T-helper 2 cell treated with Interferon-gamma antibody and Interleukin-4, amounts not matched to agents 100 ng/mL and 5 ng/mL, for 36 hours (primary cell): Measurements from ENCODE around the gene VAMP4. TPM values are rescaled to one million over a fixed set of nuclear protein-coding genes. Genes with fewer than 3 reads are reported as not detected.
"Not testable (repeated sequence)": the region's sequence is repeated elsewhere in the genome, so short reads cannot be mapped to it uniquely, and the experiment has no call there.

Experiments used
- intact Hi-C: fragments of 100-400 bp; cut with micrococcal nuclease; formaldehyde crosslinking; loops from one replicate; pipeline ENCODE4 v1.15.1; 2023
- total RNA-seq: library from RNA; stranded (reverse); gene quantifications from 2 replicates; pipeline ENCODE4 v1.2.3, GENCODE V29; 2022

VAMP4 gene
- total RNA-seq, 1 donor from 2014 or later: 15.0 TPM

DNA sequence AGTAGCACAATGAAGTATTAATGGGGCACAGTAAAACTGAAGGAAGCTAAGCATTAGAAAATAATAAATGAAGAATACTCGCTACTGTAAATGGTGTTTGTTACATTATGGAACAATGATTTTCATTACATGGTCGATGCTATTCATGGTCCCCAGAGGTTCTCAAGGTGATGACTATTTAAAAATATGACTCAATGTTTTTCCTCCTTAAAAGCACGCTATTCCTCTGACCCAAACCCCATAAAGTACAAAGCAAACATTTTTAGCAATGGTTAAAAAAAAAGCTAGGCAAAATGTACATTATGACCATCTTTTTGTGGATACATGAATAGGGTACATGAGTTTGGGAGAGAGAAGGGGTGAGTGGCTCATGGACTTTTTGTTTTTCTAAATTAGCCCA, 34.3 kb downstream of the VAMP4 start:
- intact Hi-C loops: no loop called here

DNA sequence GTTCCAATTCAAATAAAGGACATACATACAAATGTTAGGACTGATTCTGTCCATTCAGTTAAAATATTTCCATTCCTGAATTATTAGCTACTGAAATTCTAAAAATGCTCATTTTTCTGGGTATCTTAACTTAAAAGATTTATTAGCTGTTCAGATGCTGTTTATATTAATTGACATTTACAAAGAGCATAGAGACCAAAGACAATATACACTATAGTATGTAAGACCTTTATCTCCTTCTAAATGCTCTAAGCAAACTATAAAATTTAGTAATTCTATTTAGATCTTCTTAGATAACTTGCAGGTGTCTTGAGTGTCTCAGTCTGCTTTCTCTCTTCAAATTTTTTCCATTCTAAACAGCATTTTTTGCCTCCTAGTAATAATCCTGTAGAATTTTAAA, 39.3 kb downstream of the VAMP4 start:
- intact Hi-C loops: no loop called here

DNA sequence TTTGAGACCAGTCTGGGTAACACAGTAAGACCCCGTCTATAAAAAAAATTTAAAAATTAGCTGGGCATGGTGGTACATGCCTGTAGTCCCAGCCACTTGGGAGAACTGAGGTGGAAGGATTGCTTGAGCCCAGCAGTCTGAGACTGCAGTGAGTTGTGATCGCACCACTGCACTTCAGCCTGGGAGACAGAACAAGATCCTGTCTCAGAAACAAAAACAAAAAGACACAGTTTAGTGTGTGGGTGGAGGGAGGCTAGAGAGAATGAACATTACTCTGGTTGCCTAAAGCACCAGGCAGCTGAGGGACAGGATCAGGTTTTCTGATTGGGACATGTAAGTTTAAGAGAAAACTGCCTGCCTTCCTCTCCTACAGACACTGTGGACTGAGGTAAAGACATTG, 42.3 kb downstream of the VAMP4 start:
- intact Hi-C loops: no loop called here

DNA sequence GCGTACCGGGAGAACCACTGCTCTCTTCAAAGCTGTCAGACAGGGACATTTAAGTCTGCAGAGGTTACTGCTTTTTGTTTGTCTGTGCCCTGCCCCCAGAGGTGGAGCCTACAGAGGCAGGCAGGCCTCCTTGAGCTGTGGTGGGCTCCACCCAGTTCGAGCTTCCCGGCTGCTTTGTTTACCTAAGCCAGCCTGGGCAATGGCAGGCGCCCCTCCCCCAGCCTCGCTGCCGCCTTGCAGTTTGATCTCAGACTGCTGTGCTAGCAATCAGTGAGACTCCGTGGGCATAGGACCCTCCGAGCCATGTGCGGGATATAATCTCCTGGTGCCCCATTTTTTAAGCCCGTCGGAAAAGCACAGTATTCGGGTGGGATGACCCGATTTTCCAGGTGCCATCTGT, 46.1 kb downstream of the VAMP4 start:
- intact Hi-C loops: not testable (repeated sequence)

DNA sequence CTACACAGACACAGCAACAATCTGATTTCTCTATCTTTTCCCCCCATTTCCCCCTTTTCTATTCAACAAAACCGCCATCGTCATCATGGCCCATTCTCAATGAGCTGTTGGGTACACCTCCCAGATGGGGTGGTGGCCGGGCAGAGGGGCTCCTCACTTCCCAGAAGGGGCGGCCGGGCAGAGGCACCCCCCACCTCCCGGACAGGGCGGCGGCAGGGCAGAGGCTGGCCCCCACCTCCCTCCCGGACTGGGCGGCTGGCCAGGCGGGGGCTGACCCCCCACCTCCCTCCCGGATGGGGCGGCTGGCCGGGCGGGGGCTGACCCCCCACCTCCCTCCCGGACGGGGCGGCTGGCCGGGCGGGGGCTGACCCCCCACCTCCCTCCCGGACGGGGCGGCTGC, 48.3 kb downstream of the VAMP4 start:
- intact Hi-C loops: not testable (repeated sequence)

DNA sequence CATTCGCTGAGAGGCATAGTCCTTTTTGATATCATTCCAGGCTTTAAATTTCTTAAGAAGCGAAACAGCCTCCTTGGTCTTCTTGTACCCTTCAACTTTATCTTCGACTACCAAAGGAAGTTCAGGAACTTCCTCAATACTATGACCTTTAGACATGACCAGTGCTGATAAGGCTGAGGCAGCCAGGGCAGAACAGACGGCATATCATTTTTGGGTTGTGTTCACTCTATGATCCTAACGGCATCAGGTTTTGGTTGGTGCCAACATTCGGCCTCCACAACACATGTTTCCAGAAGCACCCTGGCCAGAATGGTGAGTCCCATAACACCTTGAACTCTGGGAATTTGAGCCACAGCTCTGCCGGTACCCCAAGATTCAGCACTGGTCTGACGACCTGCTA, 58.0 kb downstream of the VAMP4 start:
- intact Hi-C loops: no loop called here

DNA sequence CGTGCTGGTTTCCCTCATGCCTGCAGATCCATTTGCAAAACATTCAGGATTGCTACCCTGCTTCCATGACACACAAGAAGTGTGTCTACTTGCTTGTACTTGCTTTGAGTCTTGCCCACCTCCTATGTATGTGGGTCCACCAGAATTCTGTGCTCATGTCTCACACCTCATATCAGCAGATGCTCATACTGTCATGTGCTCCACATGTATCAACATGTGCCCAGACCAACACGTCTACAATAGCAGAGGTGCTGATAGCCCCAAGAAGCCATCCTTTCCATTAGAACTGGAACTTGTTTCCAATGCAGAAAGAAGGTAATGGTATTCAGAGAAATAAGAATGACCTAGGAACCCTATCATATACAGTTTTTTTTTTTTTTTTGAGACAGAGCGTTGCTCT, 61.5 kb downstream of the VAMP4 start:
- intact Hi-C loops: no loop called here

DNA sequence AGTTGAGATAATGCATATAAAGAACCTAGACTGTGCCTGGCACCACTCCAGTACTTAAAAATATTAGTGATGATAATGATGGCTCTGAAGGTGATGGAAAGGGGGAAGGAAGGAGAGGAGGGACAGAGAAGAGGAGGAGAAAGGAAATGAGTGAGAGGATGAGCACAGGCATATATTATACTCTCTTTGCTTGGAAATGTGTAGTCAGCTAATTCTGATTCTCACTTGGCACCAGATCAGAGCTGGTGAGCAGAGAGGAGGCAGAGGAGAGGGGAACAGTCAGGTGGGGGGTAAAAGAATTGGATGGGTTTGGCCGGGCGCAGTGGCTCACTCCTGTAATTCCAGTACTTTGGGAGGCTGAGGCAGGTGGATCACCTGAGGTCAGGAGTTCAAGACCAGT, 65.0 kb downstream of the VAMP4 start:
- intact Hi-C loops: no loop called here

DNA sequence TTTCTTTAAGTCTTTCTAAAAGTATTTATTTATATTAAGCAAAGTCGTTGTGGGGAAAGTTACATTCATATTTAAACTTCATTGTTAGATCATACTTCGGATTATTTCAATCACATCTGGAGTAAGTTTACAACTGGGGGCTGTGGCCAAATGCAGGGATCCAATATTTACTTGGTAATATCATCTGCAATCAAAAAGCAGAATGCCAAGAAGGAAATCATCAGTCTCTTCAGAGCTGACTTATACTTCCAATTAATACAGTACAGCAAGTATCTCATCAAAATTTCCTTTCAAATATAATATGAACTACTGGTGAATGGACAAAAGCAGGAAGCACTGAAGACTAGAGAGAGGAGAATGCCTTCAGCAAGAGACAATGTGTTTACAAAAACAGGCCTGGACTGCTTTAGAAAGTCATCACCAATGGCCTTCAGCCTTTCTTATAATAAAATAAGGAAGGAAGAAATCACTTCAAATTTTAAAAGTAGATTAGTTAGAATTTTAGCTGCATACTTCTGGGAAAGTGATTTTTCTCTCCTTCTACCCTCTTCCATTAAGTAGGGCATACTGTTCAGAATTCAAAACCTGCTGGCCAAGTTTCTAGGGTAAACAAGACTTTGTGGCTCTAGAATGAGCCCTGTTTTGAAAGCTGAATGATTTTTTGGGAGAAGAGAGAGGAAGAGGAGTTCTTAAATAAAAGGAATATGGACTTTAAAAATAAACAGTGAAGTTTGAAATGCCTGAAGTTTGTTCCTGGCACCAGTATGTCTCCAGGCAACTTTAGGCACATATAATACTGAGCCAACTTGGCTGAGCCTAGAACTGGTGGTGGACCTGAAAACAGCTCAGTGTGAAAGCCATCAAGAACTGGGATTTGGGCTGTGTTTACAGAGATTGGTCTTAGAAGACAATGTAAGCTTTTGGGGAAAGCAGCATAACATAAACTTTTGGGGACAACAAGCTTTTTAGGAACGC, 67.1 kb downstream of the VAMP4 start:
- intact Hi-C loops: no loop called here

DNA sequence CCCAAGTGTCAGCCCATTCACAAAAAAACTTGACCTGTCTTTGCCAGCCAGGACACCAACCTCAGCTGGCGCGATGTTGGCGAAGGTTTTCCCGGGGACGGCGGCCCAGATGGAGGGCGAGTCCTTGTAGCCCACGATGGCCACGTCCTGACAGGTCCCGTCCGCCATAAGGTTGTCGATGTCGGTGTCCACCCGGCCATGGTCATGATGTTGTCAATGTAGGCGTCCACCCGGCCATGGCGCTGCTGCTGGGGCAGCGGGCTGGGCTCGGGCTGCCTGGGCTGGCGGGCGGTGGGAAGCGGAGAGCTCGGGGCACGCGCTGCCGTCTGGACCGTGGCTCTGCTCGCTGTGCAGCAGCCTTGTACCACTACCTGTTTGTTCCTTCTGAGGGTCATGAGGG, 71.1 kb downstream of the VAMP4 start:
- intact Hi-C loops: no loop called here

DNA sequence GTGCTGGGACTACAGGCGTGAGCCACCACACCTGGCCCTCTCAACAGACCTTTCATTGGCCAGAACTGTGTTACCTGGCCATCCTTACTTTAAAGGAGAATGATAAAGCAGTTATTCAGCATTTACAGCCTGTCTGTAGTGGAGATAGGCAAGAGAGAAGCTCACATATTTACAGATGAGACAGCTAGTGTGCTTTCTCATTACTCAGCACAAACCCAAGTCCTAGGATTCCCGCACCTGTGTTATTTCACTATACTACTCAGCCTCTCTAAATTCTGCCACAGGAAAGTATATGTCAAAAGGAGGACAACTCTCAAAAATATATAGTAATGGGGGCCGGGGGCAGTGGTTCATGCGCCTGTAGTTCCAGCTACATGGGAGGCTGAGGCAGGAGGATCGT, 73.5 kb downstream of the VAMP4 start:
- intact Hi-C loops: no loop called here

DNA sequence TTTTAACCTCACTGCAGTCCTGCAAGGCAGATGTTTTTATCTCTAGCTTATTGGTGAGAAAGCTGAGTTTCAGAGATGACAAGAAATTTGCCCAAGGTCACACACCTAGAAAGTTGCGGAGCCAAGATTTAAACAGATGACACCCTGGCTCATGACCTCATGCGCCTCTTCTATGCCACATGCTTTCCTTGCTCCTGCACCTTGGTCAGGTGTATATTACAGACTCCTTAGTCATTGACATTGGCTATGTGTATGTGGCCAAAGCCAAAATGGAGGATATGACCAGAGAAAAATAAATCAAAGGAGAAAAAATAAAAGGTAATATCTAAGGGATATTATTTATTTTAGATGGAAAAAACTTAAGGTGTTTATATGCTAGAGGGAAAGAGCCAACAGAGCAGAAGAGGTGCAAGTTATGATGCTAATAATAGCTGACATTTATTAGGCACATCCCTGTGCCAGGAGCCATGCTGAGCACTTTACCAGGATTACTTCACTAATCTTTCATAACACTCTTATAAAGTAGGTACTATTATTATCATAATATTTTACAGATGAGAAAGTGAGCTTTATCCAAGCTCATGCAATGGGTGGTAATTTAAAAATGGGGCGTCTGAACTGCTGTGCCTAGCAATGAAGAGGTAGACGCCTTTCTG, 75.6 kb downstream of the VAMP4 start:
- intact Hi-C loops: no loop called here

DNA sequence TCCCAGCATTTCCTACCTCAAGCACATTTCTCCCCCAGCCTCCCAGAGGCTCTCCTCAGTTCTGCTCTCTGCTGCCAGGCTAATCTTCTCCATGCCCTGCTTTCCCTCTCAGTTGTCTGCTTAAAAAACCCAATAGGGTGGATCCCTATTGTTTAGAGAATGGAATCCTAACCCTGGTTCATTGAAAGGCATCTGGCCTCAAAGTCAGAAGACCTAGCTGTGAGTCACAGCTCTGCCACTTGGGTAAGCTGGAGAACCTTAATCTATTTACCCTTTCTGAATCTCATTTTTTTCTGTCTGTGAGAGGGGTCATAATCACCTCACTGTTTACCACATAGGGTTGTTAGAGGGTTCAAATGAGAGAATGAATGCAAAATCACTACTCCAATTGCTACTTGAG, 76.9 kb downstream of the VAMP4 start:
- intact Hi-C loops: no loop called here

DNA sequence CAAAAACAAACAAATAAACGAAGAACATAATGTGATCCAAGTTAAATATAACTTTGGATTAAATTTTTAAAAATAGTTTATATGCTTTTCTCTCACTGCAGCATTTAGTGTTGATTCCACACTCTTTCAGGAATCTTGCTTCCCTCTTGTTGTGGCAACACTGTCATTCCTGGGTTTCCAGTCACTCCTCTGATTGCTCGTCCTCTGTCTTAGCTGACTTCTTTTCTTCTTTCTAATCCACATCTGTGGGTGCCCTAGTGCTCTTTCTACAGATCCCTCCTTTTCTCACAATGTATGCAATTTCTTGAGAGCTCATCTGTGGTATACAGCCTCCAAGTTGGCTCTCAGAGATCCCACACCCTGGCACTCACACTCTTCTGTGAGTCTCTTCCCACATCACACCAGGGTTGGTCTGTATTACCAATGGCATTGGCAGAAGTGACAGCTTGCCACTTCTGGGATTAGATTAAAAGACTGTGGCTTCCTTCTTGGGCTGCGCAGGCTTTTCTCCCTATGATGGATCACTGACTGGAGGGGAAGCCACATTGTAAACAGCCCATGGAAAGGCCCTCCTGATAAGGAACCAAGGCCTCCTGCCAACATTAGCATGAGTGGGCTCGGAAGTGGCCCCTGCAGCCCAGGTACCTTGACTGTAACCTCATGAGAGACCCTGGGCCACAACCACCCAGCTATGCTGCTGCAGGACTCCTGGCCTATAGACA, 77.8 kb downstream of the VAMP4 start:
- intact Hi-C loops: no loop called here

DNA sequence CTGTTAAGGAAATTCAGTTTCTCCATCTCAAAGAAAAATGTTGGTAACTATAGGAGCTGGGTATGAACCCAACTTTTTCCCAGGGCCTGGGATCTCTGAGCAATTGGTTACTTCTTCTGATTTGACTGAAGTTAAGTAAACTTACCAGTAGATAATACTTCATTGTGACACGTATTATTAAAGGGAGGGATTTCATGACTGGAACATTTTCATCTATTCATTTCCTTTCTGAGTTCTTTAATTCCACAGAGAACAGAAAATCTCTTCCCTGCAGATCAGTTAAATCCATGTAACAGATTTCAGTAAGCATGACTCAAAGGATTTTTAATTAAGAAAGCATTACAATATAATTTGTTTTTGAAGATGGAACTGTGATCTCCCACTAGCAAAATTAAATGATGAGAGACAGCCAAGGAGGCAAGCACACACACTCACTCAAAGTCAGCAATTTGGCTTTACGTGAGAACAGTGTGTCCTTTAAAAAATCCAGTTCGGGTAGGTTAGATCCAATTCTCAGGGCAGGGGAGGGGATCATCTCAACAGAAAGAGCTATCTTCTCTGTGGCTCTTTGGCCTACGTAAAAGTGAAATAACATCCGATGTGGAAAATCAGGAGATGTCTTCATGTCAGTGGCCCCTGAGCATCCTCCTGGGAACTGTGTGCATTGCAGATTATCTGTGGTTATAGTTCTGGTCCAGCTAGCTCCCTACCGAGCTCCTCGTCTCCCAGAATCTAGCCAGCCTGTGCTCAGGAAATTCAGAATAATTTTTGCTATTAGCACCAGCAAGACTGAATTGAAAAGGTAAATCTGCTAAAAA, 78.6 kb downstream of the VAMP4 start:
- intact Hi-C loops: no loop called here

DNA sequence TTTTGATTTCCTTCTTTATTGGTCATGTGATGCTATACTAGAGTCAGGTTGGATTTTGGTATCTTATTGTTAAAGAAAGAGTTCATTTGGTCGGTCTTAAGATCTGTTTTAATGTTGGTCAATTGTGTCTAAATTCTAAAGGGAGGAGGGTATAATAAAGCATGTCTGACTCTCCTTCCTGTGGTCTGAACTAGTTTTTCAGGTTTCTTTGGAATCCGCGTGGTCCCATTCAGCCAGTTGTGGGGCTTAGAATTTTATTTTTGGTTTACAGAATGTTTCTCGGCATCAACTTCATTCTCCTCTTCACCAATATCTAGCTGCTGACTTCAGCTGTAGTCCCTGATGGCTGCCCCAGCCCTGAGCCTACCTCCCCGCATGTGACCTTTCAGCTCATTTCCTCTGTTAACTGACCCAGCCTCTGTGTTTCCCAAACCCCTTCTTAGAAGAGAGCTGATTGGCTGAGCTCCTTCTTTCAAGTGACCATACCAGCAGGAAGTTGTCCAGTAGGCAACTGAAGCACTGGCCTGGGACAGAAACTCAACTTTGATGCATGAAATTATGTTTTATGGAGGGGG, 80.7 kb downstream of the VAMP4 start:
- intact Hi-C loops: loop anchor here (2.0 kb wide), 1 partner anchor 16 kb away; no protein-coding TSS in a partner anchor

DNA sequence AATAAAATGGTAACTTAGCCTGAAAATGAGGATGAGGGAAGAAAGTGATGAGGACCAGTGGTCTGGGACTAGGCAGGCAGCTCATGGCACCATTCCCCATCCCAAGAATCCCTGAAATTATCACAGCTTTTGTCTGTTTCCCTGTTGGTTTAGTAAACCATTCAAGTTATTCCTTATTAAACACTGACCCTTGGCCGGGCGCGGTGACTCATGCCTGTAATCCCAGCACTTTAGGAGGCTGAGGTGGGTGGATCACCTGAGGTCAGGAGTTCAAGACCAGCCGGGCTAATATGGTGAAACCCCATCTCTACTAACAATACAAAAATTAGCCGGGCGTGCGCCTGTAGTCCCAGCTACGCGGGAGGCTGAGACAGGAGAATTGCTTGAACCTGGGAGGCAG, 85.7 kb downstream of the VAMP4 start:
- intact Hi-C loops: not testable (repeated sequence)

DNA sequence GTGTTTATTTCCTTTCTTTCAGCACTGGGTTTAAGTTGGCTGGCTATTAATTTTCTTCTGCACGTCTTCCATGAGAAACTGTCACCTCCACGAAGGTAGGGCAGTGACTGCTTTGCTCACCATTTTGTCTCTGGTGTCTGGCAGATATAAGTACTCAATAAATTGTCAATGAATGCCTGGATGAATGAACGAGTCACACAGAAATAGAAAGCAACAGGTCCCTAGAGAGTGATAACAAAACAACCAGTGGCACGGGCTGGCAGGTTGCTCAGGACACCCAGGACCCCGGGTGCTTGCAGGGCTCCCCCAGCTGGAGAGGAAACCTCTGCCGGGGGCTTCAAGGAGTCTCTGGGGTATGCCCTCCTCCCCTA, 86.1 kb downstream of the VAMP4 start:
- intact Hi-C loops: loop anchor here (1.0 kb wide), 1 partner anchor 328 kb away; no protein-coding TSS in a partner anchor

DNA sequence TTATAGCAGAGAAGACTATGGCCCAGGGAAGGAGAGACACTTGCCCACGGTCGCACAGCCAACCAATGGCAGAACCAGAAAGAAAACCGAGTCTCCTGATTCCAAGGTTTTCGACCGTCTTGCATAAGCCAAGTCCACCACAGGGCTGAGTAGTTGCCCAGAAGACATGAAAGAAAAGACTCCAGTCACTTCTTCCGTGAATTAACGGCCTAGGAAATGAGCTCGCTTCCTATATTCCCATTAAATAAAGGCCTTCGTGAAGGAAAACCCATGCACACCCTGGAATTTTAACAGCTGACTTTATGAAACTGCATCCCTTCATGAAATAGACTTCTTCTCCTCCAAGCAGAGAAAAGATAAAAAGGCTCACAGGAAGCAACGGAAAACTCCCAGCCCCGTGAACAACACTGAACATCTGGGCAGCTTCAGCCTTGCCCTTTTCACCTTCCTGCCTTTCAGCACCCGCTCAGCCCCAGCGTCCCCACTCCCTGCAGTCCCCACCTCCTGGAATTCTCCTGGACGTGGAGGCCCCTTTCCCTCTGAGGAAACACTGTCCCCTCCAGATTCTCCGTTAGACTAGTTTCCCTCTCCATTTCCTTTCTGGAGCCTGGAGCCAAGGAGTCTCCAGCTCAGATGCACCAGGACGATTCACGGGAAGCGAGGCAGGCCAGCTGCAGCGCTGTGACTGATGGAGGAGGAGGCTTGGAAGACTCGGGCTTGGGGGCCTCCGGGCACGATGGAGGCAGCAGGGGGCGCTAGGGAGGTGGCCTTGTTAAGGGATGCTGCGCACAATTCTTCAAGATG, 86.7 kb downstream of the VAMP4 start:
- intact Hi-C loops: loop anchor here (1.0 kb wide), 1 partner anchor 328 kb away; no protein-coding TSS in a partner anchor
